H7 (cell line): ENCODE results near the gene TBL1X. TPM values are rescaled to one million over a fixed set of nuclear protein-coding genes. Genes with fewer than 3 reads are reported as not detected.

Source experiments
- DNase-seq: peaks from one replicate; pipeline ENCODE4 v3.0.0; 2012
- H3K27me3 ChIP-seq: 2 replicates; pipeline ENCODE4 v1.6.0; 2011; ENCODE audit warnings: mild to moderate bottlenecking, low read length; ENCODE audit not compliant: control insufficient read depth, insufficient read depth
- H3K36me3 ChIP-seq: replicated peaks from 2 replicates; pipeline ENCODE4 v1.5.1; 2011; ENCODE audit warnings: low read length; ENCODE audit not compliant: control insufficient read depth, insufficient read depth
- H3K4me3 ChIP-seq: 2 replicates; pipeline ENCODE4 v1.5.1; 2011; ENCODE audit warnings: low read depth, mild to moderate bottlenecking, control low read depth, low read length, moderate library complexity; ENCODE audit not compliant: insufficient read depth
- total RNA-seq: library from RNA; depleted of rRNA; stranded (reverse); fragments of >200 nt; shearing (Covaris generic); gene quantifications from 2 replicates; pipeline ENCODE4 v1.2.3, GENCODE V29; 2014

Gene TBL1X
- total RNA-seq, 1 experiment from 2014 or later: 57.0 TPM

GRCh38 chrX:9688833-9689232 is 224.0 kb downstream of the TBL1X start:
- peaks cover 3% of the 10 kb centered on the region for H3K36me3 ChIP-seq
- DNase-seq: no peak
- H3K4me3 ChIP-seq: no peak overlapping the region
- H3K27me3 ChIP-seq: no peaks in the 10 kb centered on the region

- DNase-seq: no peak
- H3K27me3 ChIP-seq: no peaks in the 10 kb centered on the region
- no peak overlapping the region for H3K4me3 ChIP-seq
- peaks cover 3% of the 10 kb centered on the region for H3K36me3 ChIP-seq
Measured at GRCh38 chrX:9690046-9690445, 225.2 kb downstream of the TBL1X start.

- Histone ChIP-seq H3K27me3 (no peaks in the 10 kb centered on the region), H3K4me3 (no peak overlapping the region), H3K36me3 (peaks cover 3% of the 10 kb centered on the region)
- DNase-seq: no peak
Measured at GRCh38 chrX:9693307-9694001, 228.6 kb downstream of the TBL1X start.

GRCh38 chrX:9698576-9698975 is 233.7 kb downstream of the TBL1X start:
- H3K4me3 ChIP-seq: no peak overlapping the region
- H3K36me3 ChIP-seq: no peaks in the 10 kb centered on the region; the same call in none of the 2 replicates
- DNase-seq: no peak
- no peaks in the 10 kb centered on the region for H3K27me3 ChIP-seq

- H3K36me3 ChIP-seq: no peaks in the 10 kb centered on the region; the same call in none of the 2 replicates
- peak; percentile 77 for DNase-seq
- no peaks in the 10 kb centered on the region for H3K27me3 ChIP-seq
- no peak overlapping the region for H3K4me3 ChIP-seq
Measured at GRCh38 chrX:9700555-9700954, 235.7 kb downstream of the TBL1X start.

GRCh38 chrX:9701790-9702189 is 236.9 kb downstream of the TBL1X start:
- no peak overlapping the region for H3K4me3 ChIP-seq
- peak; percentile 67 for DNase-seq
- no peaks in the 10 kb centered on the region; the same call in none of the 2 replicates for H3K36me3 ChIP-seq
- H3K27me3 ChIP-seq: no peaks in the 10 kb centered on the region

GRCh38 chrX:9703406-9703805 is 238.5 kb downstream of the TBL1X start:
- Histone ChIP-seq H3K27me3 (no peaks in the 10 kb centered on the region), H3K36me3 (no peaks in the 10 kb centered on the region; the same call in none of the 2 replicates), H3K4me3 (no peak overlapping the region)
- DNase-seq: no peak

- DNase-seq: no peak
- H3K36me3 ChIP-seq: peaks cover 6% of the 10 kb centered on the region
- no peaks in the 10 kb centered on the region for H3K27me3 ChIP-seq
- H3K4me3 ChIP-seq: no peak overlapping the region
Measured at GRCh38 chrX:9704876-9705465, 240.1 kb downstream of the TBL1X start.

GRCh38 chrX:9706421-9706820 is 241.6 kb downstream of the TBL1X start:
- no peak overlapping the region for H3K4me3 ChIP-seq
- H3K36me3 ChIP-seq: peaks cover 7% of the 10 kb centered on the region
- no peaks in the 10 kb centered on the region for H3K27me3 ChIP-seq
- peak; percentile 51 for DNase-seq

- DNase-seq: peak; percentile 44
- Histone ChIP-seq H3K36me3 (peaks cover 12% of the 10 kb centered on the region), H3K4me3 (no peak overlapping the region), H3K27me3 (no peaks in the 10 kb centered on the region)
Measured at GRCh38 chrX:9707306-9708033, 242.6 kb downstream of the TBL1X start.

- H3K4me3 ChIP-seq: no peak overlapping the region
- H3K27me3 ChIP-seq: no peaks in the 10 kb centered on the region
- peaks cover 12% of the 10 kb centered on the region for H3K36me3 ChIP-seq
- DNase-seq: no peak
Measured at GRCh38 chrX:9708086-9708485, 243.2 kb downstream of the TBL1X start.

- Histone ChIP-seq H3K36me3 (peaks cover 12% of the 10 kb centered on the region), H3K4me3 (no peak overlapping the region), H3K27me3 (no peaks in the 10 kb centered on the region)
- DNase-seq: peak; percentile 90
Measured at GRCh38 chrX:9708923-9709553, 244.2 kb downstream of the TBL1X start.

GRCh38 chrX:9710332-9710731 is 245.5 kb downstream of the TBL1X start:
- no peak for DNase-seq
- Histone ChIP-seq H3K36me3 (peaks cover 12% of the 10 kb centered on the region), H3K27me3 (no peaks in the 10 kb centered on the region), H3K4me3 (no peak overlapping the region)

GRCh38 chrX:9717376-9717775 is 252.5 kb downstream of the TBL1X start:
- no peak overlapping the region for H3K4me3 ChIP-seq
- no peak for DNase-seq
- H3K27me3 ChIP-seq: no peaks in the 10 kb centered on the region
- peaks cover 5% of the 10 kb centered on the region for H3K36me3 ChIP-seq
